GM12872 (cell line): ENCODE measurements around the gene FBLN2.

Source experiments
- TF ChIP-seq, protein P1 (sequence below): IDR thresholded peaks from 3 replicates; pipeline ENCODE4 v1.5.1; 2011; ENCODE audit warnings: low read depth, mild to moderate bottlenecking, low read length, moderate library complexity; ENCODE audit not compliant: insufficient read depth

The FBLN2 gene

DNA sequence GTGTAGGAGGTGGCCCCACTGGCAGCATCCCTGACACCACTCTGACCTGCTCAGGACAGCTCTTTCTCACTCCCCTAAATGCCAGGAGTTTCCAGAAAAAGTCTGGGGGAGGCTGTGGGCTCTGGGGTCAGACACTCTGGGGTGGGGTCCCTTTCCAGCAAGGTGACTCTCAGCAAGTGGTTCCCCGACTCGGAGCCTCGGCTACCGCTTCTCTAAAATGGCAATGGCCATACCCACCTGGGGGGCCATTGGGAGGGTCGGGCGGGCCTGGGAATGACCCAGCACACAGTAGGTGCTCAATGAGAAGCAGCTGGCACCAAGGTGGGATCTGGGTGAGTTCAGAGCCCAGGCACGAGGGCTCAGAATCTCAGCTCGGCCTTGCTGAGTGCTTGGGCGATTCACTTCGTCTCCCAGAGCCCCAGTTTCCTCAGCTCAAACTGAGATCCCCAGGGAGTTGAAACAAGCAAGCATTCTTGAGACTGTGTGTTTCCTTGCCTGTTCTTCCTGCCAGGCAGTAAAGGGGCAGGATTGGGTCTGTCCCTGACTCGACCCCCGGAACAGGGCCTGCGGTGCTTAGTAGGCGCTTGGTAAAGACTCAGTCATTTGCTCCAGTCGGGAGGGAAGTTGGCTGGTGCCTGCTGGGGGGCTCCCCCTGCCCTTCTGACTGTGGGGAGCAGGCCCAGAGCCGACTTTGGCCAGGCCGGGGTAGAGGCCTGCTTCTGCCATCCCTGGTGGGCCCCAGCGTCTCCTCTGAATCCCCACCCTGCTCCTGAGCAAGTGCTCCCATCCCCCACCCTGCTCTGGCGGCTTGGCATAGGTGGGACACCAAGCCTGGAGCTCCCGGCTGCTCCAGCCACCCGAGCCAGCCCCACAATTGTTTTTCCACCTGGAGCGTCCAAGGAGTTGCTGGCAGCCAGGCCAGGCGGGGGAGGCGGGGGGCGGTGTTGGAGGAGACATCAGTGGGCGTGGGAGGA, 32.9 kb upstream of the FBLN2 start:
- TF ChIP-seq, protein P1, sequence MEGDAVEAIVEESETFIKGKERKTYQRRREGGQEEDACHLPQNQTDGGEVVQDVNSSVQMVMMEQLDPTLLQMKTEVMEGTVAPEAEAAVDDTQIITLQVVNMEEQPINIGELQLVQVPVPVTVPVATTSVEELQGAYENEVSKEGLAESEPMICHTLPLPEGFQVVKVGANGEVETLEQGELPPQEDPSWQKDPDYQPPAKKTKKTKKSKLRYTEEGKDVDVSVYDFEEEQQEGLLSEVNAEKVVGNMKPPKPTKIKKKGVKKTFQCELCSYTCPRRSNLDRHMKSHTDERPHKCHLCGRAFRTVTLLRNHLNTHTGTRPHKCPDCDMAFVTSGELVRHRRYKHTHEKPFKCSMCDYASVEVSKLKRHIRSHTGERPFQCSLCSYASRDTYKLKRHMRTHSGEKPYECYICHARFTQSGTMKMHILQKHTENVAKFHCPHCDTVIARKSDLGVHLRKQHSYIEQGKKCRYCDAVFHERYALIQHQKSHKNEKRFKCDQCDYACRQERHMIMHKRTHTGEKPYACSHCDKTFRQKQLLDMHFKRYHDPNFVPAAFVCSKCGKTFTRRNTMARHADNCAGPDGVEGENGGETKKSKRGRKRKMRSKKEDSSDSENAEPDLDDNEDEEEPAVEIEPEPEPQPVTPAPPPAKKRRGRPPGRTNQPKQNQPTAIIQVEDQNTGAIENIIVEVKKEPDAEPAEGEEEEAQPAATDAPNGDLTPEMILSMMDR: no peak

DNA sequence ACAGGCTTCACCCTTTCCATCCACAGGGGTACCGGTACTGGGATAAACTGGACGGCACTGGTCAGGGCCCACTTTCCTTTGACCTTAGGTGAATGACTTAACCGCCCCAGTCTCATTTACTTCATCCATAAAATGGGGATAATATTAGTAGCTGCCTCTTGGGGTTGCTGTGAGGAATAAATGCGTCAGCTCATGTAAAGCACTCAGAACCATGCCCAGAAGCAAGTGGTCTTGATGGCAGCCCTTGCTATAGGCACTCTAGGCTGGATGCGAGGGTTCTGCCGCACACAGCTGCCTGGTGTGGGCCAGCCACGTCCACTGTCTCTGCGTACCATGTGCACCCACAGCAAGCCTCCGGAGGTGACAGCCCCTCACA, 32.2 kb upstream of the FBLN2 start:
- TF ChIP-seq, protein P1: no peak

DNA sequence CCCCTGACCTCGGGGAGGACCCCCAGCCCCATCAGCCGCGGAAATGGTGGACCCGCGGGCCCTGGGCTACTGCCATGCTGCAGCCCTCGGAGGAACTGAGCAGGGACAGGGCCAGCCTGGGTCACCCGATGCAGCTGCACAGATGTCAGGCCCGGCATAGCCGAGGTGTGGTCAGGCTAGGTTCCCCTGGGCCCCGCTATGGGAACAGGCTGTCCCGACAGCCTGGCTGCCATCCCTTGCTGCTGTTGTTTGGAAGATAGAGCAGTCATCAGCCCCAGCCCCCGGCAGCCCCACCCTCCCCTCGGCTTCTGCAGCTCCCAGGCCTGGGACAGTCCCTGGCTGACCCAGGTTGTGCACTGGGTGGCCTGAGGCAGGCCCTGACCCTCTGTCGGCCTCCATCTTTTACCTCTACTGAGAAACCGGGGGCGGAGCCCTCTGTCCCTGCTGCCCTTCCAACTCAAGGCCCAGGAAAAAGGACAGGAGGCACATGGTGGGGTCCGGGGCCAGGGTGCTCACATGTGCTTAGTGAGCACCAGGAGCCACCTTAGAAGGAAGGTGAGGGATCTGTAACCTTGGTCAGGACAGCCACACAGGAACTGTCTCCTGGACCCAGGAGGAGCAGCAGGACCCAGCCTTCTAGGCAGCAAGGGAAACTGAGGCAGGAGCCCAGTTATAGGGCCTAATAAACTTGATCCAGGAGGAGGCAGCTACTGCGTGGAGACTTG, 31.5 kb upstream of the FBLN2 start:
- TF ChIP-seq, protein P1: no peak

DNA sequence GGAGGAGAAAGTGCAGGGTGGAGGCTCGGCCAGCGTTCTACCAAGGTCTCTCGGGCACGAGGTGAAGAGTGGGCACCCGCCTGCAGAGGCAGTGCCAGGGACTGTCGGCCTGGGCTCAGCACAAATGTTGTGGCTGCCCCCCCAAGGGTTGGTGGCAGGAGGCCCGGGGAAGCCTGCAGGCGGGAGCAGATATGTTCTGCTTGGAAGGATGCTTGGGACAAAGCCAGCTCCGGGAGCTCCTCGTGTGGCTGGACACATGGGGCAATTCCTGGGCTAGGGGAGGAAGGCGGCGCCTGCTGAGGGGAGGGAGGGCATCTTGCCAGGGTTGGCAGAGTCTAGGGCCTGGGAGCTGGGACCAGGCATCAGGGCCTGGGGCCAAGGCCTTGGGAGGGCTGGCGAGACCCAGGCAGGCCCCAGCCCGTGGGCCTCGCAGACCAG, 30.4 kb upstream of the FBLN2 start:
- TF ChIP-seq, protein P1: no peak

DNA sequence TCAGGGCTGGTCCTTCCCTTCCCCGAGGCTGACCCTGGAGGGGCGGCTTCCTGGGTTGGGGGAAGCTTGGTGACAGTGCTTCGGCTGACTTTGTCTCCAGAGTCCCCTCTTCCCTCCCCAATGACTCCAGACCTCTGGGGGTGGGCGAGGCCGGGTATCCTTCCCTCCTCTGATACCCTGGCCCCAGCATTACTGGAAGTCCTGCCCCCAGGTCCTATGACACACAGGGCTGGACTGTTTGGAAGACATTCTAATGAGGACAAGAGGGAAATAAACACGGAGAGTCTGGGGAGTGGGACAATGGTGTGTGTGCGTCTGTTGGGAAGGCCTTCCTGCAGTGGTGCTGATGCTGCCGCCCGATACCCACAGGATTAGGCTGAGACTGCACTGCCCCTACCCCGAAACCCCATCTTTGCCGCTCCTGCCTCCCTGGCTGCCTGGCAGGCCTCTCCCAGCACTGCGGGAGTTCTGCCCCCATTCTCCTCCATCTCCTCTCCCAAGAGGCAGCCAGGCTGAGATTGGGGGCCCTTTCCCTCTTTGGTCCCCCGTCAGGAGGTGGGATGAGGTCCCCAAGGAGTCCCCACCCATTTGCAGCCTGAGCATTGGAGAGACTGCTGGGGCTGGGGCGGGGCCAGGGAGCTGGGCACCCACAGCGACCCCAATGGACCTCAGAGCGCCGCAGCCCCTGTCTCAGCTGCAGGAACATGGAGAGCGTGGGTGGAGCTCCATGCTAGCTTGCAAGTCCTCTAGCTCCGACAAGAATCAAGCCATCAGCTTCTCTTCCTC, 29.7 kb upstream of the FBLN2 start:
- TF ChIP-seq, protein P1: no peak

DNA sequence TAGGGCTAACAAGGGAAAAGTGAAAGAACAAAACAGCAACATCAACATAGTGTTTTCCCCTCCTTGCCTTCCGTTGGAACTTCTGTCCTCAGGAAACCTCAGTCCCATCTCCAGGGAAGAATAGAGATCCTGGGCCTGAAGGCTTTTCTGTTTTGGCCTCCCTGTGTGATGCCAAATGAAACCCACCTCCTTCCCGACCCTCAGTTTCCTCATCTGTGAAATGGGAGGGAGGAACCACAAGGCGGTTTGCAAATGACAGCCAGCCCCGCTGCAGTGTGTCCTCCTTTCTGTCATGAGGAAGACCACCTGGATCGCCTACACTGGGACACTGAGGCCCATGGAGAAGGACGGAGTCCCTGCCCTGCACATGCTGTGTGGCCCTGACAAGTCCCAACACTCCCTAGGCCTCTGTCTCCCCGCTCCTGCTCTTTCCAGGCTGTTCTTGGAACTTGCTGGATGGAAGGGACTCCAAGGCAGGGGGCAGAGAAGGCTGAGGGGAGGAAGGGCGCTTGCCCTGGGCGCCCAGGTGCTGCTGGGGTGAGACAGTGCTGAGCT, 28.5 kb upstream of the FBLN2 start:
- TF ChIP-seq, protein P1: no peak
